ENCODE data around the gene SLC43A1.

SLC43A1 gene

GRCh38 chr11:57497303-57498247, 17.9 kb downstream of the SLC43A1 start:
- FAIRE-seq = no peak

- FAIRE-seq = no peak
These were observed 19.2 kb downstream of the SLC43A1 start for GRCh38 chr11:57496109-57496820.

DNA sequence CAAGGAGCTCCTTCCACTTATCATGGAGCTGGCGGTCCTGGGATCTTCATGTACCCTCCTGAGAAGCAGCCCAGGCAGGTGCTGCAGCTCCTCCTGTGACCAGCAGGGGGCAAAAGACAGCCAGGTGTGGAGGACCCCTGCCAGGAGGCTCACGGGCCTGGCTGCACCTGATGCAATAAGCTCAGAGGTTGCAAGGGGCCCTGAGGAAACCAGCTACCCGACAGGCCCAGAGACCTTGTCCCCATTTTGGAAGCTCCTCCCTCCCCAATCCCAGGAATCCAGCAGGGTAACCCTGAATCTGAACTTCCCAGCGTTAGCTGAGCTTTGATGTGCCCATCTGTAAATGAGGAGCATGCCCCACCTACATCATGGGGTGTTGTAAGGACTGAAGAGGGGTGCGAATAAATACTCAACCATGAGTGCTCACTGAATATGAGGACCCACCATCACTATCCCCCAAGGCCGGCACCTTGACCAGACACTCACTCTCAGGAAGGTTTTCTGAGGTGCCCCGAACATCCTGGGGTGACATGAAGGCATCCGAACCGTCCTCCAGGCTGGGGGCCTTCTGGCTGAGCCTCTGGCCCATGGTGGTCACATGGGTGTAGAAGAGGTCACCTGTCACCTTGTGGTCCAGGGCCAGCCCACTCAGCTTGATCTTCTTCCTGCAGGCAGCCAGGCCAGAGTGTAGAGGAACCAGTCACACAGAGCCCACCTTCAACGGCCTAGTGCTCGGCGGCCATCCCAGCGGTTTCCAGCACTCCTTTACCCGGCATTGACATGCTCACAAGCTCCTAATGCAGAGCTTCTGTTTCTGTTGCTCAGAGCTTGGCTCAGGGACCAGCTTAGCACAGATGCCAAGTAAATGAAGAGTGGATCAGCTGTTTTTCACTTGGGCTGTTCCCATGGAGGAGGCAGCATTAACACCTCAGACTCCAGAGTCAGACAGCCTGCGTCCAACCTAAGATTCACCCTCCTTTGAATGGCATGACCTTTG, 21.7 kb downstream of the SLC43A1 start:
- FAIRE-seq = no peak

DNA sequence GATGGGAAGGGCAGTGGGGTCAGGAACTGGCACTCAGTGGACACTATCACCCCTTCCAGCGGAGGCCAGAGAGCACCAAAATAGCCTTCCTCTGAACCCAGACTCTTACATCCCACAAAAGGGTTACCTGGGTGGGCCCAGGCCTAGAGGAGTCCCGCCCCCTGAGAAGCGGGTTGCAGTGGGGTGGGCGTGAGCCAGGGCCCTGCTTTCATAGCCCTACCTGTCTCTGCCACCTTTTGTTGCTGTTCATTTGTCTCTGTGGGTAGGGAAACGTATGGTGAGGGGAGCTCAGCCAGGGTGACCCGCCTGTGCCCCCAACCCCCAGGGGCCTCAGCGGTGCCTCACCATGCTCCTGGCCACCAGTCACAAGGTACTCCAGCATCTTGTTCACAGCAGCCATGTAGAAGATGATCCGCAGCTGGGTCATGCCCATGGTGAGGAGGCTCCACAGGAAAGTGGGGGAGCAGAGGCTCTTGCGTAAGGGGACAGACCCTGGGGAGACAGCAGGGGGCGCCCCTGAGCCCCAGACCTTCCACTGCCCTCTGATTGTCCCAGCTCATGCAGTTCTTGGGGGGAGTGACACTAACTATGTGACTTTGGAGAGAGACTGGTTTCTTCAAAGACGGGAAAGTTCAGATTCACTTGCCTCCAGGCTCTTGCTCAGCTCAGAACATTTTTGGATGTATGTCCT, 24.0 kb downstream of the SLC43A1 start:
- FAIRE-seq = no peak

DNA sequence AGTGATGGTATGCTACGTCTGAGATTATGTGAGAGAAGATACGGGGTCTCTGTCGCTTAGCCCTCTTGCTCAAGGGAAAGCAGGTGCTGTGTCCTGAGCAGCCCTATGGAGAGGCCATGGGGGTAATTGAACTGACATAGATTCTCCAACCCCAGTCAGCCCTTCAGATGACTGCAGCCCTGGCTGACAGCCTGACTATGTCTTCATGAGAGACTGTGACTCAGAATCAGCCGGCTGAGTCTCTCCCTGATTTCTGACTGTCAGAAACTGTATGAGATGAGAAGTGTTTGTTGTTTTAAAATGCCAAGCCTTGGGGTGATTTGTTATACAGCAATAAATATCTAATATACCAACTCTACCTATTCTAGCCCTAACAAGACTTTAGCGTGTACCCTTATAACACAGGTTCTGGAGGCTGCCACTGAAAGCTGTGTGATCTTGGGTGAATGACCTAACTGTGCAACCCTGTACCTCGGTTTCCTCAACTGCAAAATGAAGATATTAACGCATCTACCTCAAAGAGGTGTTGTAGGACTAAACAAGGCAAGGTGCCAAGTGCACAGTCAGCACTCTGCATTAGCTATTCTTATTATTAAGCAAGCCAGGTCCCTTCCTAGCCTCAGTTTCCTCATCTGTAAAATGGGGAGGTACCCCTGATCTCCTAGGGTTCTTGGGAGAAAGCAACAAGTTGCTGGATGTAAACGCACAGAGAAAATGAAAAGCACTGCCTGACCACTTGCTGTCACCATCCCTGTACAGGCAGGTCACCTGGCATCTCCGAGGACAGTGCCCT, 24.9 kb downstream of the SLC43A1 start:
- FAIRE-seq = no peak

DNA sequence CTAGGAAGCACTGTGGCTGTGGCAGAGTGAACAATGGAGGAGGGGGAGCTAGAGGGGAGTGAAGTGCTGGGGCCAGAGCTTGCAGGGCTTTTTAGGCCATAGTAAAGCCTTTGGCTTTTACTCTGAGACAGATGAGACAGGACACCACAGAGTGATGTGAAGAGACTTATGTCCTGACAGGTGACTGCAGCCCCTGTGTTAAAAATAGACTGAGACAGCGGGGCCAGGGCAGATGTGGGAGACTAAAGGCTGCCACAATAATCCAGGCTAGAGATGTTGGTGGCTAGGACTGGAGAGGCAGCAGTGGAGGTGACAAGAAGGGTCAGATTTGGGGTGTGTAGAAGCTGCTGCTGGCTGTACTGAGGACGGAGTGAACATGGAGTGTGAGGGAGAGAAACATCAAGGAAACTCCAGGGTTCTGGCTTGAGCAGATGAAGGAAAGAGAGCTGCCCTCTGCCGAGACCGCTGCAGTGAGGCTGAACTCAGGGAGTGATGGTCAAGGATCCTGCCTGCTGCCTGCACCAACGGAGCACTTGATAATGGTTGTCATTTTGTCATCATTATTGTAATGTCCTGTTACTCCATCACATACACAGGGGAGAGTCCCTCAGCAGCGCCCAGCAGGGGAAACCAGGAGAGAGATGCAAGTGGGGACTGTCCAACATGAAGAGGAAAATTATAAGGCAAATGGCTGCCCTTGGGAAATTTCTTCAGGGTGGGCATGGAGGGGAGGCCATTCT, 27.4 kb downstream of the SLC43A1 start:
- no peak for FAIRE-seq

- no peak for FAIRE-seq
These were observed 28.3 kb downstream of the SLC43A1 start for GRCh38 chr11:57487021-57487778.

GRCh38 chr11:57485217-57485990, 30.1 kb downstream of the SLC43A1 start:
- FAIRE-seq = no peak

DNA sequence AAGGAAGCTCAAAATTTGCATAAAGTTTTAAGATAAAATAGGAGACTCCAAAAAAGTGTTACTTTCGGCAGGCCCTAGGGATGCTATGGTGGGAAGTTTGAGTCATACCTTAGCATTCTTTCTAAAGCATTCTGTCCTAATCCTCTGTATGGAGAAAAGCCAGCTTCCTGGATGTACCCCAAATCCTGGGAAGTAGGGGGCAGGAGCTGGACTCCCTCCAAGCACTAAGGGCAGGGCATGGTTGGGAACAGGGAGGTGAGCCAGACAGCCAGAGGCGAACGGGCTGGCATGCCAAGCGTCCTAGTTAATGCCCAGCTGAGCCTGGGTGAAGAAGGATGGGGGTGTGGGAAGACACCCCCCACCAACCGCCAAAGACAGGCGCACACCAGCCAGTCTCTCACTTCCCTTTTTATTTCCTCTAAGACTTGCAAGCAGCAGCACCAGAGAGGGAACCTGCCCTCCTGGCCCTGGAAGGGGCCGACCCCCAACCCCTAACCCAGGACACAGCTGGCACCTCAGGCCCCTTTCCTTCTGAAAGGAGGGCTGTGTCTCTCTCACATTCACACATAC, 31.3 kb downstream of the SLC43A1 start:
- FAIRE-seq = no peak

- no peak for FAIRE-seq
These were observed 32.0 kb downstream of the SLC43A1 start for GRCh38 chr11:57483562-57483918.

DNA sequence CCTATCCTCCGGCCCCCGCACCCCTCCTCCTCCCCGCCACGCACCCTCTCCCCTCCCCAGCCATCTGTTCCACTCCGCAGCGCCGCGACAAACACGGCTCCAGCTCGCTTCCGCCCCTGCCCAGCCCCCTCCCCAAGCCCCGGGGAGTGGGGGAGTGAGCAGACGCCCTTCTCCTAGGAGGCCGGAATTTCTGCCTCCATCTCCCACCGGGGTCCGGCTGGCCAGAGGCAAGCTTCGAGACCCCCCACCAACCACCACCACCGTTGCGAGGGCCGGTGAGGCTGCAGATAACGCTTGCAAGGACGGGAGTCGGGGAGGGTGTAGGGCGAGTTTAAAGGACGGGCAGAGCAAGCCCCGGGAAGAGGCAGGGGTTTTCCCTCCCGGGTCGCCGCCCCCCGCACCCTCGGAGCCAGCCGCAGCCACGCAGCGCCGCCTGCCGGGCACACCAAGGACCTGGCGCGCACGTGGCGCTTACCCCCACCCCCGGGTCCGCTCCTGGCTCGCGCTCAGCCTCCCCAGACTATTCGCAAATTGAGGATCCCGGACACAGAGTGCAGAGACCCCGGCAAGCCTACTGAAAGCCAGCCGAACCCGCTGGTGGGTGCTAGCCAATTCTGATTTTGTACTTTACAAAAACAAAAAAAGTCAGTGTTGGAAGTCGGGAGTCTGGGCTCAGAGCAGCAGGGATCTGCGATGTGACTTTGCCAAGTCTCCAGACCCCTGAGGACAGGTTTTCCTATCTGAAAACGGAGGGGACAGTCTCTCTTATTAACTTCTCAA, 32.5 kb downstream of the SLC43A1 start:
- no peak for FAIRE-seq

DNA sequence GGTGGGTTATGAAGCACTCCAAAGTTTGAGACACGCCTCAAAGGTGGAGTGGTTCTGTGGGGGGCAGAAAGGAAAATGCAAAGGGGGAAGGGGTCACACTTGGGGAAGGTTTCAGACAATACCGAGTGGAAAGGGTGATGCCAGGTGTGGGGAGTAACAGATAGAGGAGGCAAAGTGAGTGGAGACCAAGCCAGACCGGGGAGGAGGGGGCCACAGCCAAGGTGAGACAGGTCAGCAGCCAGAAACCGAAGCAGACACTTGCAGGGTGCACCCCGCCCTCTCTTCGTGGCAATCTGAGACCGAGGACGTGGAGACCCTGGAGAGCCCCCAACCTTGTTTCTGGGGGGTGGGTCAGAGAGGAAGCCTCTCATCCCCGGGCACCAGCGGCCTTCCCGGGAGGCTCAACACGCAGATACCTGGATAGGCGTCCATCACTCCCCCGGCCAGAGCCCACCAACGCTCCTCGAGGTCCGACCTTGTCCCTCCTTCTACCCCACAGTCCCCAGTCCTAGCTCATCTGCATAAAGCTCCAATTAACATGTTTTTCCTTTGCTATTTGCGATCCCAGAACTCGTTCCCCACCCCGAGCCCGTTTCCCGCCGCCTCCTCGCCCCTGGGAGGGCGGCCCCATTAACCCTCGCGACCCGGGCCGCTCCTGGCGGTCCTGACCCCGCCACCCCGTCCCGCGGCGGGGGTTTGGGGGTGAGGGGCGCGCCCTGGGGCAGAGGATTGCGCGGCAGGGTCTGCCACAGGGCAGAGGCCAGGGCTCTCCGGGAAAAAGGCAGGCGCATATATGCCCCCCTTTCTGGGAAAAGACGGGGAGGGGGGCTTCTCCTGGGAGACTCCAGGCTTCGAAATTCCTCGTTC, 33.4 kb downstream of the SLC43A1 start:
- FAIRE-seq = no peak

GRCh38 chr11:57481315-57481714, 34.2 kb downstream of the SLC43A1 start:
- no peak for FAIRE-seq

- no peak for FAIRE-seq
These were observed 34.9 kb downstream of the SLC43A1 start for GRCh38 chr11:57480409-57481137.

DNA sequence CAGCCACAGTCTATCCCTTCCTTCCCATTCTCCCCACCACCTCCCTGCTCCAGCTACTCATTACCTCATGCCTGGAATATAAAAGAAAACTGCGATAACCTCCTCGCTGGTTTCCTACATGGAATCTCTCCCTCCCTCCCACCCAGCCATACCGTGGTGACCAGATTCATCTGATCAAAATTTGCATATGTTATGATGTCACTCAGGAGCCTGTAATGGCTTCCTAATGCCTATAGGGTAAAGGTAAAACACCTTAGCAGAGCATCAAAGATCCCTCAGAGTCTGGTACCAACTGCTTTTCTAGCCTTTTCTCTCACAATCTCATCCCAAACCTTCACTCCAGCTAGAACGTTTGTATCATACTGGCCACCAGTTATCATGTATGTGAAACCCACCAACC, 35.6 kb downstream of the SLC43A1 start:
- no peak for FAIRE-seq
